Thoracic aorta (tissue), 2 donors: ENCODE results near the gene SPAG16. TPM values are rescaled to one million over a fixed set of nuclear protein-coding genes. Genes with fewer than 3 reads are reported as not detected.
A peak's percentile ranks its signal among the peaks of the same experiment; 100 is the strongest.

Source experiments
- ATAC-seq: fragments of 150-250 bp; one replicate; pipeline ENCODE4 v1.8.0; 2017; ENCODE audit warnings: low read depth; ENCODE audit not compliant: insufficient number of reproducible peaks, low FRiP score
- DNase-seq: peaks from one replicate; pipeline ENCODE4 v3.0.0-alpha.2; 2020; ENCODE audit warnings: low spot score
- H3K27ac ChIP-seq, 2 donors: fragments of 200-600 bp; sonication (generic); 1 replicate in 1 of 2; 2 replicates in 1 of 2; pipeline ENCODE4 v1.5.1; 2016; ENCODE audit warnings: mild to moderate bottlenecking in 2 of 2, moderate library complexity in 2 of 2
- H3K27me3 ChIP-seq: fragments of 200-600 bp; sonication (generic); replicated peaks from 2 replicates; pipeline ENCODE4 v1.6.0; 2016; ENCODE audit warnings: mild to moderate bottlenecking; ENCODE audit not compliant: insufficient read depth
- H3K36me3 ChIP-seq: fragments of 200-600 bp; sonication (generic); one replicate; pipeline ENCODE4 v1.5.1; 2016
- H3K4me1 ChIP-seq, 2 donors: fragments of 200-600 bp; sonication (generic); 1 replicate in 1 of 2; 2 replicates in 1 of 2; pipeline versions ENCODE4 v1.5.1 to v1.6.0; 2016; ENCODE audit warnings: low read depth in 2 of 2, mild to moderate bottlenecking in 1 of 2; ENCODE audit not compliant: control insufficient read depth in 1 of 2
- H3K4me3 ChIP-seq: fragments of 200-600 bp; sonication (generic); 2 replicates; pipeline ENCODE4 v1.5.1; 2016; ENCODE audit warnings: mild to moderate bottlenecking
- H3K9me3 ChIP-seq: fragments of 200-600 bp; sonication (generic); 2 replicates; pipeline ENCODE4 v1.5.1; 2016
- total RNA-seq, 2 donors: library from RNA; depleted of rRNA; stranded (reverse); fragments of >200 nt; gene quantifications; one replicate each; pipeline versions ENCODE4 v1.1.0 to v1.2.3, GENCODE V29; 2016
- TF ChIP-seq, protein P1 (sequence below): fragments of 200-600 bp; sonication (generic); IDR thresholded peaks from one replicate; pipeline ENCODE4 v1.5.1; 2019; ENCODE audit warnings: antibody characterized with exemption

SPAG16 gene
- total RNA-seq, 2 donors from 2014 or later: 7.4 to 26.3 TPM

DNA sequence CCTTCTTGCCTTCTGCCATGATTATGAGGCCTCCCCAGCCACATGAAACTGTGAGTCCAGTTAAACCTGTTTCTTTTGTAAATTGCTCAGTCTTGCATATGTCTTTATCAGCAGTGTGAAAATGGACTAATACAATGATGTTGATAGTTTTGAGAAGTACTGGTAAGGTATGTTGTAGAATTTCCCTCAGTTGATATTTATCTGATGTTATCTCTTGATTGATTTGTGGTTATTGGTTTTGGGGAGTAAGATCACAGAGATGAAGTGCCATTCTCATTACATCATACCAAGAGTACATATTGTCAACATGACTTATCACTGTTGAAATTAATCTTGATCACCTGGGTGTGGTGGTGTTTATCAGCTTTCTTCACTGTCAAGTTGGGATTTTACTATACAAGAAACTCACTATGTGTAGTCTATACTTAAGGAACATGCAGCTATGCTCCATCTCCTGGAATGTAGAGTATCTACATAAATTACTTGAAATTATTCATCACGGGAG lies 5.1 kb upstream of the SPAG16 start:
- H3K36me3 ChIP-seq: no peaks in the 10 kb centered on the region
- H3K9me3 ChIP-seq: peaks cover 4% of the 10 kb centered on the region
- ATAC-seq (no peak), DNase-seq (no peak)
- H3K27ac ChIP-seq: no peak overlapping the region
- TF ChIP-seq, protein P1, sequence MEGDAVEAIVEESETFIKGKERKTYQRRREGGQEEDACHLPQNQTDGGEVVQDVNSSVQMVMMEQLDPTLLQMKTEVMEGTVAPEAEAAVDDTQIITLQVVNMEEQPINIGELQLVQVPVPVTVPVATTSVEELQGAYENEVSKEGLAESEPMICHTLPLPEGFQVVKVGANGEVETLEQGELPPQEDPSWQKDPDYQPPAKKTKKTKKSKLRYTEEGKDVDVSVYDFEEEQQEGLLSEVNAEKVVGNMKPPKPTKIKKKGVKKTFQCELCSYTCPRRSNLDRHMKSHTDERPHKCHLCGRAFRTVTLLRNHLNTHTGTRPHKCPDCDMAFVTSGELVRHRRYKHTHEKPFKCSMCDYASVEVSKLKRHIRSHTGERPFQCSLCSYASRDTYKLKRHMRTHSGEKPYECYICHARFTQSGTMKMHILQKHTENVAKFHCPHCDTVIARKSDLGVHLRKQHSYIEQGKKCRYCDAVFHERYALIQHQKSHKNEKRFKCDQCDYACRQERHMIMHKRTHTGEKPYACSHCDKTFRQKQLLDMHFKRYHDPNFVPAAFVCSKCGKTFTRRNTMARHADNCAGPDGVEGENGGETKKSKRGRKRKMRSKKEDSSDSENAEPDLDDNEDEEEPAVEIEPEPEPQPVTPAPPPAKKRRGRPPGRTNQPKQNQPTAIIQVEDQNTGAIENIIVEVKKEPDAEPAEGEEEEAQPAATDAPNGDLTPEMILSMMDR: no peak
- H3K4me3 ChIP-seq: no peak overlapping the region
- no peaks in the 10 kb centered on the region for H3K27me3 ChIP-seq
- H3K4me1 ChIP-seq: peaks cover 0 to 6% of the 10 kb centered on the region in 2 donors

DNA sequence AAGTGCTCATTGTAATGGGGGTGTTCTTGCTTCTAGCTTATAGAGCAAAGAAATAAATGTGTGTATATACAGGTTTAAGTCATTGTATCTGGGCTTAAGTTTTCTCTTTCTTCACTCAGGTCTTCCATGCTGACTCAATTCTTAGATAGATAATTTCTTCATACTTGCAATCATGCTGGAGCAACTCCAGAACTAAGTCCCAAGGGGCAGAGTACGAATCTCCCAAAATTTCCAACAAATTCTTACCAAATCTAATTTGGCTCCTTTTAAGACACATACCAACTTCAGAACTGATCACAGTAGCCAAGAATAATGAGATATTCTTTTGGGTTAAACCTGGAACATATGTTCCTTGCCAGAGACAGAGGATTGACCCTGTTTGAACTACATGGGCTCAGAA lies 4.3 kb upstream of the SPAG16 start:
- ATAC-seq (no peak), DNase-seq (no peak)
- Histone ChIP-seq H3K36me3 (no peaks in the 10 kb centered on the region), H3K9me3 (peaks cover 4% of the 10 kb centered on the region), H3K4me1 (peaks cover under 1 to 8% of the 10 kb centered on the region in 2 donors), H3K27ac (no peak overlapping the region), H3K27me3 (no peaks in the 10 kb centered on the region), H3K4me3 (no peak overlapping the region)
- TF ChIP-seq, protein P1: no peak

DNA sequence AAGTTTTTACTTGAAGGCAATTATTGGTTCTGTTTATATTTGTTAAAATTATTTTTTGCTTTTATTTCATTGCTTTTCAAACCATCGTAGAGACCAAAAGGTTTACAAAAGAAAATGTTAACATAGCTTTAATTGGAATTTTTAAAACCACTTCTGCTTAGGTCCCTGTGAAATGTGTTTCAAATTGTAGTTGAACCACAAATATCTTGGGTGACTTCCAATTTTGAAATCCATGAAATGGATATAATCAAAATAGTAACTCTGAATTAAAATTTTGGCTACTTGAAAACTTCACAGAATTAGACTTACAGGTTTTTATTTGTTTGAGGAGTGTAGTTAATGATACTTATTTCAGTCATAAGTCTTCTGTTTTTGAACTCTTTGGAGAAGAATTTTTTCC lies 3.1 kb upstream of the SPAG16 start:
- H3K36me3 ChIP-seq: no peaks in the 10 kb centered on the region
- TF ChIP-seq, protein P1: no peak
- H3K27me3 ChIP-seq: no peaks in the 10 kb centered on the region
- ATAC-seq (no peak), DNase-seq (no peak)
- H3K4me1 ChIP-seq: peaks cover 7 to 19% of the 10 kb centered on the region in 2 donors
- no peak overlapping the region for H3K4me3 ChIP-seq
- no peak overlapping the region for H3K27ac ChIP-seq
- H3K9me3 ChIP-seq: peaks cover 4% of the 10 kb centered on the region

DNA sequence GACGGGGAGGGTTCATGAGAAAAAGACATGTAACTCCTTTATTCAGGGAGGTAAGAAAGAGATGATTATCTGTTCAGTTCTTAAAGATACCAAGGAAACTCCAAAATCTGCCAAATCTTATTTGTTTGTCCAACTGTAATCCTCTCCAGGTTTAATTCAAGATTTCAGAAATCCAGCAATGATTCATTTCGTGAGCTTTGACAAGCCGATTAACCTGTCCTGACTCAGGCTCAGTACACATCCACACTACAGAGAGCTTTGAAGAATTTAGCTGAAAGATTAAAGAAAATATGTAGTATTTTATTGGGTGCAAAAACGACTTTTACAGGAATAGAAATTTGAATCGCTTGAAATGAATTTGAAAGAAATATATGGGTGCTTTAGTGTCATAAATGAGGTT lies 1.1 kb downstream of the SPAG16 start:
- Histone ChIP-seq H3K27ac (no peak overlapping the region), H3K36me3 (no peaks in the 10 kb centered on the region), H3K27me3 (no peaks in the 10 kb centered on the region), H3K4me3 (peak overlapping the region; percentile 95), H3K4me1 (peaks cover 7 to 43% of the 10 kb centered on the region in 2 donors), H3K9me3 (no peaks in the 10 kb centered on the region)
- no peak for ATAC-seq
- no peak for DNase-seq
- TF ChIP-seq, protein P1: no peak

DNA sequence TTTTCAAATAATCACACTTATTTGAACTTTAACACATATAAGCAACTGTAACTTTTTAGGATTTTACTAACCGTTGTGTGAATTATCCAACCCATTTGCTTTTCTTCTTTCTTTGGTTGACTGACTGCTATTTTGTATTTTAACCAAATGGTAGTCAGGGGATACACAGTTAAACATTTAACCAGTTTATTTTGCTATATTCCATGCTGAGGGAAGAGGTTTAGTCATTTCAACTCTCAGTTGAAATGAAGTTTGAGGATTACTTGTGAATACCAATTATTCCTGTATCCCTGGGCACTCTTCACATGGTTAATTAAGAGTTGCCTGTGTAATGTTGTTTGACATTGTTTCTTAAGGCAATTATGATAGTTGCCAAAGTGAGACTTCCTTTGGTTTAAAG lies 1.9 kb downstream of the SPAG16 start:
- ATAC-seq (no peak), DNase-seq (no peak)
- Histone ChIP-seq H3K4me3 (no peak overlapping the region), H3K36me3 (no peaks in the 10 kb centered on the region), H3K27ac (no peak overlapping the region), H3K9me3 (no peaks in the 10 kb centered on the region), H3K27me3 (no peaks in the 10 kb centered on the region), H3K4me1 (peaks cover 7 to 44% of the 10 kb centered on the region in 2 donors)
- TF ChIP-seq, protein P1: no peak
